ENCODE results near the gene SOX4. TPM values are rescaled to one million over a fixed set of nuclear protein-coding genes. Genes with fewer than 3 reads are reported as not detected.
A peak's percentile ranks its signal among the peaks of the same experiment; 100 is the strongest.
"Not testable (repeated sequence)": the region's sequence is repeated elsewhere in the genome, so short reads cannot be mapped to it uniquely, and the experiment has no call there.

SOX4 gene
- total RNA-seq (10 to 100 TPM; 34.4 to 78.3 (median 53.5) TPM), polyA plus RNA-seq (10 to 100 TPM; 34.0 to 82.6 TPM)
- long read RNA-seq, donor 1, full-length matches to known transcripts = 49 of 50 reads
- long read RNA-seq, donor 1, partial matches to known transcripts = 0 of 50 reads
- long read RNA-seq, donor 1, other reads (novel, unspliced or antisense) = 1 of 50 reads
- long read RNA-seq, donor 2, full-length matches to known transcripts = 506 of 506 reads
- long read RNA-seq, donor 2, partial matches to known transcripts = 0 of 506 reads
- long read RNA-seq, donor 2, other reads (novel, unspliced or antisense) = 0 of 506 reads
- long read RNA-seq, donor 3, full-length matches to known transcripts = 264 of 265 reads
- long read RNA-seq, donor 3, partial matches to known transcripts = 0 of 265 reads
- long read RNA-seq, donor 3, other reads (novel, unspliced or antisense) = 1 of 265 reads

DNA sequence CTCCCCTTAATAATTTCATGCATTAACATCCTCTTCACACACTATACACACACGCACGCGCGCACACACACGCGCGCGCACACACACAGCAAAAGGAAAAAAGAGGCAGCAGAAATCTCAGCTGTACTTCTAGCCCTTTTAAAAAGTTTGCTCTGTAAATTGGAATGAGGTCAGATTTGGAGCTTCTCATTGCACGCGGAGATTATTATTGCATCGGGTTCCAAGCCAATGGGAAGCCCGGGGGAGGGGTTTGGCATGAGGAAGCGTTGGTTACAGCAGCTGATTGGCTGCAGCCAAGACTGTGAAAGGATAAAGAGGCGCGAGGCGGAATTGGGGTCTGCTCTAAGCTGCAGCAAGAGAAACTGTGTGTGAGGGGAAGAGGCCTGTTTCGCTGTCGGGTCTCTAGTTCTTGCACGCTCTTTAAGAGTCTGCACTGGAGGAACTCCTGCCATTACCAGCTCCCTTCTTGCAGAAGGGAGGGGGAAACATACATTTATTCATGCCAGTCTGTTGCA lies at the start of gene SOX4:
SOX4 (plus strand) TSS at position 340 of the 515 bp plus-strand sequence. CDS start 784 bp downstream, outside the sequence.
- intact Hi-C loops (cut with DNase I) = loop anchor here (5.0 to 10.0 kb wide), 6 partner anchors 211 to 1309 kb away; no protein-coding TSS in a partner anchor
- Histone ChIP-seq H3K36me3 (no peaks in the 10 kb centered on the region), H3K4me3 (peak within 1 kb of the TSS; percentile 85), H3K4me1 (ENCODE audit: insufficient read depth) (no peaks in the 10 kb centered on the region), H3K27me3 (no peaks in the 10 kb centered on the region), H3K27ac (peak within 1 kb of the TSS; percentile 83 to 87), H3K9me3 (no peaks in the 10 kb centered on the region)
- DNase-seq = peak; percentile 95 to 98 (median 97)
- peak; percentile 81 for TF ChIP-seq POLR2A (IDR thresholded peaks at IDR 0.05)
- TF ChIP-seq, protein P1, sequence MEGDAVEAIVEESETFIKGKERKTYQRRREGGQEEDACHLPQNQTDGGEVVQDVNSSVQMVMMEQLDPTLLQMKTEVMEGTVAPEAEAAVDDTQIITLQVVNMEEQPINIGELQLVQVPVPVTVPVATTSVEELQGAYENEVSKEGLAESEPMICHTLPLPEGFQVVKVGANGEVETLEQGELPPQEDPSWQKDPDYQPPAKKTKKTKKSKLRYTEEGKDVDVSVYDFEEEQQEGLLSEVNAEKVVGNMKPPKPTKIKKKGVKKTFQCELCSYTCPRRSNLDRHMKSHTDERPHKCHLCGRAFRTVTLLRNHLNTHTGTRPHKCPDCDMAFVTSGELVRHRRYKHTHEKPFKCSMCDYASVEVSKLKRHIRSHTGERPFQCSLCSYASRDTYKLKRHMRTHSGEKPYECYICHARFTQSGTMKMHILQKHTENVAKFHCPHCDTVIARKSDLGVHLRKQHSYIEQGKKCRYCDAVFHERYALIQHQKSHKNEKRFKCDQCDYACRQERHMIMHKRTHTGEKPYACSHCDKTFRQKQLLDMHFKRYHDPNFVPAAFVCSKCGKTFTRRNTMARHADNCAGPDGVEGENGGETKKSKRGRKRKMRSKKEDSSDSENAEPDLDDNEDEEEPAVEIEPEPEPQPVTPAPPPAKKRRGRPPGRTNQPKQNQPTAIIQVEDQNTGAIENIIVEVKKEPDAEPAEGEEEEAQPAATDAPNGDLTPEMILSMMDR (IDR thresholded peaks at IDR 0.05) = no peak
- no peak for TF ChIP-seq EP300 (IDR thresholded peaks at IDR 0.05)
- 1% methylated on average over 19 of the region's 19 CpGs for WGBS, 3 donors

DNA sequence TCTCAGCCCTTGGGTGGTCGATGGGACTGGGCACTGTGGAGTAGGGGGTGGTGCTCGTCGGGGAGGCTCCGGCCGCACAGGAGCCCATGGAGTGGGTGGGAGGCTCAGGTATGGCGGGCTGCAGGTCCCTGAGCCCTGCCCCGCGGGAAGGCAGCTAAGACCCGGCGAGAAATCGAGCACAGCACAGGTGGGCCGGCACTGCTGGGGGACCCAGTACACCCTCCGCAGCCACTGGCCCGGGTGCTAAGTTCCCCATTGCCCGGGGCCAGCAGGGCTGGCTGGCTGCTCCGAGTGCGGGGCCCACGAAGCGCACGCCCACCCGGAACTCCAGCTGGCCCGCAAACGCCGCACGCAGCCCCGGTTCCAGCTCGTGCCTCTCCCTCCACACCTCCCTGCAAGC lies 41.3 kb upstream of the SOX4 start:
- WGBS, 3 donors = 96 to 97% (median 96%) methylated on average over 21 to 27 of the region's 27 CpGs
- DNase-seq; H3K27ac ChIP-seq; intact Hi-C loops (cut with DNase I); H3K4me3 ChIP-seq; H3K27me3 ChIP-seq; H3K9me3 ChIP-seq; H3K4me1 ChIP-seq (ENCODE audit: insufficient read depth); H3K36me3 ChIP-seq: not testable (repeated sequence)

DNA sequence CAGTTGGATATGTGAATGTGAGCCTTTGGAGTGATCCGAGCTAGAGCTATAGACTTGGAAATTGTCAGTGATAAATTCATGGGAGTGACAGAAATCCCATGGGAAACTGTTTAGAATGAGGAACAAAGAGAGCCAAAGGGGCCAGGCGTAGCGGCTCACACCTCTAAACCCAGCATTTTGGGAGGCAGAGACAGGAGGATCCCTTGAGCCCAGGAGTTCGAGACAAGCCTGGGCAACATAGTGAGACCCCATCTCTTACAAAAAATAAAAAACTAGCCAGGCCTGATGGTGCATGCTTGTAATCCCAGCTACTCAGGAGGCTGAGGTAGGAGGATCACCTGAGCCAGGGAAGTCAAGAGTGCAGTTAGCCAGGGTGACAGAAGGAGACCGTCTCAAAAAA lies 39.3 kb upstream of the SOX4 start:
- 95 to 96% (median 96%) methylated on average over 5 of the region's 5 CpGs for WGBS, 3 donors
- Histone ChIP-seq H3K27me3 (no peaks in the 10 kb centered on the region), H3K4me3 (no peak overlapping the region), H3K36me3 (no peaks in the 10 kb centered on the region), H3K27ac (no peak overlapping the region), H3K4me1 (ENCODE audit: insufficient read depth) (no peaks in the 10 kb centered on the region), H3K9me3 (no peaks in the 10 kb centered on the region)
- intact Hi-C loops (cut with DNase I) = no loop called here
- no peak for DNase-seq
- TF ChIP-seq EP300 (IDR thresholded peaks at IDR 0.05) (no peak), POLR2A (IDR thresholded peaks at IDR 0.05) (no peak)

DNA sequence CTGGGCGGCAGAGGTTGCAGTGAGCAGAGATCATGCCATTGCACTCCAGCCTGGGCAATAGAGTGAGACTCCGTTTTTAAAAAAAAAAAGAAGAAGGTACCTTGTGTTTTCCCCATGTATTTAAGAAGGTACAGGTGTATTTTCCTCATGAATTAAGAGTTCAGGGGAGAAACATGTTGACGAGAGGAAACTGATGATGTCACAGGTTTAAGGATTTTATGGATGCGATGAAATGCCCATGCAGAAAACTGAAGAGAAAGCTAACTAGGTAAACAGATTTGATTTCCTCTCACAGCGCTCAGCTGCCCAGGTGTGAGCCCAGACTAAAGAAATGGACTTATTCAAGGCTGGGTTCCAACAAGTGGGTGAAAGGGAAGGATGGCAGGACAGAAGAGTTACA lies 38.4 kb upstream of the SOX4 start:
- no peak overlapping the region for H3K4me3 ChIP-seq
- H3K36me3 ChIP-seq = no peaks in the 10 kb centered on the region
- no peak overlapping the region for H3K27ac ChIP-seq
- WGBS, 3 donors = 81 to 95% (median 90%) methylated on average over 5 of the region's 5 CpGs
- no peaks in the 10 kb centered on the region for H3K4me1 ChIP-seq (ENCODE audit: insufficient read depth)
- no peak for DNase-seq
- intact Hi-C loops (cut with DNase I) = no loop called here
- no peaks in the 10 kb centered on the region for H3K27me3 ChIP-seq
- no peaks in the 10 kb centered on the region for H3K9me3 ChIP-seq
- no peak for TF ChIP-seq POLR2A (IDR thresholded peaks at IDR 0.05)
- TF ChIP-seq, protein P1 (IDR thresholded peaks at IDR 0.05) = no peak
- TF ChIP-seq EP300 (IDR thresholded peaks at IDR 0.05) = no peak

DNA sequence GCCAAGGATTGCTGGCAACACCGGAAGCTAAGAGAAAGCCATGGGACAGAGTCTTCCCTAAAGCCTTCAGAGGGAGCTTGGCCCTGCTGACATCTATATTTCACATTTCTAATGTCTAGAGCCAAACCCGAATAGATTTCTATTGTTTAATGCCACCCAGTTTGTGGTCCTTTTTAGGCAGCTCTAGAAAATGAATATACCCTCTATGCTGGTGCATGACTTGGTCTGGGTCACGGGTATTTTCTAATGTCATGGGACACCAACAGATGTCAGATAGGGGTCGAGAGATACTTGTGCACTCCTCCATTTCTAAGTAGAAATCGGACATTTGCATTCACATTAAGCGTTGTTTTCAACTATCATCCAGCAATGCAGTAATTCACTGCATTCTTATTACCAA lies 37.0 kb upstream of the SOX4 start:
- no peak overlapping the region for H3K27ac ChIP-seq
- no peaks in the 10 kb centered on the region for H3K36me3 ChIP-seq
- WGBS, 3 donors = 84 to 90% (median 86%) methylated on average over 6 of the region's 6 CpGs
- no peaks in the 10 kb centered on the region for H3K27me3 ChIP-seq
- H3K4me3 ChIP-seq = no peak overlapping the region
- no peaks in the 10 kb centered on the region for H3K9me3 ChIP-seq
- no peaks in the 10 kb centered on the region for H3K4me1 ChIP-seq (ENCODE audit: insufficient read depth)
- TF ChIP-seq POLR2A (IDR thresholded peaks at IDR 0.05) = no peak
- no peak for TF ChIP-seq EP300 (IDR thresholded peaks at IDR 0.05)
- TF ChIP-seq, protein P1 (IDR thresholded peaks at IDR 0.05) = no peak
- DNase-seq = no peak
- intact Hi-C loops (cut with DNase I) = no loop called here

All from ovary (tissue), 10 donors.